Stomach (tissue), 19 donors: ENCODE measurements around the gene GALK1. TPM values are rescaled to one million over a fixed set of nuclear protein-coding genes. Genes with fewer than 3 reads are reported as not detected.
A peak's percentile ranks its signal among the peaks of the same experiment; 100 is the strongest.

Experiments used
- DNase-seq, 2 donors: peaks; one replicate each; pipeline versions ENCODE4 v3.0.0 to v3.0.0-alpha.2; 2013 to 2019
- H3K27ac ChIP-seq, 5 donors: fragments of 200-600 bp in 4 of 5; sonication (generic) in 4 of 5; one replicate each; pipeline ENCODE4 v1.5.1; 2013 to 2019; ENCODE audit warnings: mild to moderate bottlenecking in 1 of 5, moderate library complexity in 1 of 5
- H3K27me3 ChIP-seq, 3 donors: fragments of 200-600 bp; sonication (generic); one replicate each; pipeline ENCODE4 v1.5.1; 2017 to 2019; ENCODE audit warnings: mixed run types in 1 of 3
- H3K36me3 ChIP-seq, 4 donors: fragments of 200-600 bp; sonication (generic); 1 replicate in 3 of 4; 2 replicates in 1 of 4; pipeline ENCODE4 v1.5.1; 2016 to 2019
- H3K4me1 ChIP-seq, 4 donors: fragments of 200-600 bp; sonication (generic); one replicate each; pipeline ENCODE4 v1.5.1; 2016 to 2019
- H3K4me3 ChIP-seq, 4 donors: fragments of 200-600 bp; sonication (generic) in 3 of 4; one replicate each; pipeline ENCODE4 v1.5.1; 2016 to 2019; ENCODE audit warnings: mild to moderate bottlenecking in 1 of 4
- H3K9me3 ChIP-seq, 4 donors: fragments of 200-600 bp; sonication (generic); one replicate each; pipeline ENCODE4 v1.5.1; 2016 to 2019
- EP300 ChIP-seq: sonication (generic); formaldehyde crosslinking; IDR thresholded peaks from one replicate; pipeline ENCODE4 v1.6.1; 2017; ENCODE audit warnings: antibody characterized with exemption
- POLR2A ChIP-seq, 4 donors: fragments of 450-650 bp; IDR thresholded peaks; one replicate each; pipeline ENCODE4 v1.6.1; 2016; ENCODE audit warnings: antibody characterized with exemption in 4 of 4, control low read depth in 2 of 4, mild to moderate bottlenecking in 1 of 4, moderate library complexity in 1 of 4
- POLR2AphosphoS5 ChIP-seq, 3 donors: sonication (generic); formaldehyde crosslinking; IDR thresholded peaks; one replicate each; pipeline ENCODE4 v1.6.1; 2016; ENCODE audit warnings: antibody characterized with exemption in 3 of 3
- WGBS, 5 donors: extraction: QIAGEN DNeasy Blood & Tissue Kit in 3 of 5; methylation state at CpG; one replicate each; pipeline versions ENCODE4 v1.1.5 to v1.1.7; 2013 to 2018; 5-methylcytosine and 5-hydroxymethylcytosine counted together
- intact Hi-C: fragments of 100-400 bp; cut with DNase I; formaldehyde crosslinking; loops from one replicate; pipeline ENCODE4 v1.15.1; 2023; ENCODE audit warnings: low total_unique reads
- long read RNA-seq, 10 donors: transcript quantifications; one replicate each; lab custom pipeline, GENCODE V29; 2026
- polyA plus RNA-seq, 3 donors: library from polyadenylated mRNA; stranded (reverse); fragments of 200-250 nt; gene quantifications; one replicate each; pipeline ENCODE4 v1.2.3, GENCODE V29; 2013
- total RNA-seq, 5 donors: library from RNA; depleted of rRNA; stranded (reverse); fragments of >200 nt; gene quantifications; one replicate each; pipeline versions ENCODE4 v1.1.0 to v1.2.3, GENCODE V29; 2014 to 2016
- TF ChIP-seq, protein P1 (sequence below), 7 experiments: fragments of 450-650 bp in 4 of 7; fragments of 200-600 bp in 3 of 7; sonication (generic) in 3 of 7; IDR thresholded peaks; one replicate each; pipeline ENCODE4 v1.5.1; 2016 to 2019; ENCODE audit warnings: antibody characterized with exemption in 7 of 7, control low read depth in 2 of 7, mild to moderate bottlenecking in 1 of 7
- donor health status: healthy with polysubstance abuse.
- donor health status: Bipolar disorder and iron deficiency.
- donor health status: healthy.

GALK1 gene
- total RNA-seq (10 to 100 TPM in 4 of 5 donors, 1 to 10 TPM in 1; 7.6 to 57.1 (median 27.5) TPM), polyA plus RNA-seq (10 to 100 TPM; 32.7 to 41.0 (median 40.6) TPM)
- long read RNA-seq, donor 1, partial matches to known transcripts: 16 of 21 reads
- long read RNA-seq, donor 1, other reads (novel, unspliced or antisense): 0 of 21 reads
- long read RNA-seq, donor 2, transcript GALK1-205 (8 exons, 1,866 nt): major isoform, 10 of 12 reads
- long read RNA-seq, donor 2, partial matches to known transcripts: 0 of 12 reads
- long read RNA-seq, donor 2, other reads (novel, unspliced or antisense): 0 of 12 reads
- long read RNA-seq, donor 3, partial matches to known transcripts: 0 of 5 reads
- long read RNA-seq, donor 3, other reads (novel, unspliced or antisense): 0 of 5 reads
- long read RNA-seq, donor 4, partial matches to known transcripts: 0 of 1 reads
- long read RNA-seq, donor 4, other reads (novel, unspliced or antisense): 0 of 1 reads
- long read RNA-seq, donor 5, transcript GALK1-205 (8 exons, 1,866 nt): major isoform, 7 of 9 reads
- long read RNA-seq, donor 5, partial matches to known transcripts: 0 of 9 reads
- long read RNA-seq, donor 5, other reads (novel, unspliced or antisense): 0 of 9 reads
- long read RNA-seq, donor 6, transcript GALK1-205 (8 exons, 1,866 nt): major isoform, 15 of 19 reads
- long read RNA-seq, donor 6, partial matches to known transcripts: 0 of 19 reads
- long read RNA-seq, donor 6, other reads (novel, unspliced or antisense): 0 of 19 reads
- long read RNA-seq, donor 7, transcript GALK1-205 (8 exons, 1,866 nt): major isoform, 8 of 10 reads
- long read RNA-seq, donor 7, partial matches to known transcripts: 0 of 10 reads
- long read RNA-seq, donor 7, other reads (novel, unspliced or antisense): 0 of 10 reads
- long read RNA-seq, donor 8, transcript GALK1-205 (8 exons, 1,866 nt): major isoform, 7 of 13 reads
- long read RNA-seq, donor 8, partial matches to known transcripts: 5 of 13 reads
- long read RNA-seq, donor 8, other reads (novel, unspliced or antisense): 0 of 13 reads
- long read RNA-seq, donor 9, partial matches to known transcripts: 0 of 6 reads
- long read RNA-seq, donor 9, other reads (novel, unspliced or antisense): 0 of 6 reads
- long read RNA-seq, donor 10, partial matches to known transcripts: 0 of 4 reads
- long read RNA-seq, donor 10, other reads (novel, unspliced or antisense): 0 of 4 reads

DNA sequence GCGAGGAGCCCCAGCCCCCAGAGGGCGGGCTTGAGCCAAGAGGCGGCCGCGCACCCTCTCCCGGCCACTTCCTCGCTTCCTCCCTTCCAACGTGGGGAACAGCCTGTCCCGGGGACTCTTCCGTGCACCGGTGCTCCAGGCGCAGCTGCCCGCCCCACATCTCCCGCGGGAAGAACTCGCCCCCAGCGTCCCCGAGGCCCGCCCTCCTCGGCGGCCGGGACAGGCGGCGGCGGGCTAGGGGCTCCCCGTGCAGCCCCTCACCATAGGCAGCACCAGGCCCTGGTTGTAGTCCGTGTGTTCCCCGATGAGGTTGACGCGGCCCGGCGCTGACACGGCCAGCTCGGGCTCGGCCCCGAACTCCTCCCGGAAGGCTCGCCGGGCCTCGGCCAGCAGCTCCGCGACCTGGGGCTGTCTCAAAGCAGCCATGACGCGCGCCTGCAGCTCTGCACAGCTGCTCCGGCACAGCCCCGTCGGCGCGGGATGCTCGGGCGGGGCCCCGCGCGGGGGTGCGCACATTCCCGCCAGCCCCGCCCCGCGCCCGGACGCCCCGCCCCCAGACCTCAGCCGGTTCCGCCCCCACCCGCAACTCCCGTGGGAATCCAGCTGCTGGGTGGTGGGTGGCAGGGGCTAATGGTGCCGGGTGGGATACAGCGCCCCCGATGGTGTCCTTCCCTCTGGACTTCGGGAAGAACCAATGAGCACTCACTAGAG is at the start of gene GALK1:
GALK1 (minus strand) TSS at position 482 of the 711 bp plus-strand sequence; CDS start at position 426, 56 bp downstream.
- H3K27ac ChIP-seq: peak within 1 kb of the TSS; percentile 86 to 91 (median 89)
- no peak for TF ChIP-seq EP300
- TF ChIP-seq, protein P1, sequence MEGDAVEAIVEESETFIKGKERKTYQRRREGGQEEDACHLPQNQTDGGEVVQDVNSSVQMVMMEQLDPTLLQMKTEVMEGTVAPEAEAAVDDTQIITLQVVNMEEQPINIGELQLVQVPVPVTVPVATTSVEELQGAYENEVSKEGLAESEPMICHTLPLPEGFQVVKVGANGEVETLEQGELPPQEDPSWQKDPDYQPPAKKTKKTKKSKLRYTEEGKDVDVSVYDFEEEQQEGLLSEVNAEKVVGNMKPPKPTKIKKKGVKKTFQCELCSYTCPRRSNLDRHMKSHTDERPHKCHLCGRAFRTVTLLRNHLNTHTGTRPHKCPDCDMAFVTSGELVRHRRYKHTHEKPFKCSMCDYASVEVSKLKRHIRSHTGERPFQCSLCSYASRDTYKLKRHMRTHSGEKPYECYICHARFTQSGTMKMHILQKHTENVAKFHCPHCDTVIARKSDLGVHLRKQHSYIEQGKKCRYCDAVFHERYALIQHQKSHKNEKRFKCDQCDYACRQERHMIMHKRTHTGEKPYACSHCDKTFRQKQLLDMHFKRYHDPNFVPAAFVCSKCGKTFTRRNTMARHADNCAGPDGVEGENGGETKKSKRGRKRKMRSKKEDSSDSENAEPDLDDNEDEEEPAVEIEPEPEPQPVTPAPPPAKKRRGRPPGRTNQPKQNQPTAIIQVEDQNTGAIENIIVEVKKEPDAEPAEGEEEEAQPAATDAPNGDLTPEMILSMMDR (IDR thresholded peaks at IDR 0.05): peak in 2 of 7 experiments; percentile 63 to 72
- no peak for TF ChIP-seq POLR2A (IDR thresholded peaks at IDR 0.05)
- TF ChIP-seq POLR2AphosphoS5 (IDR thresholded peaks at IDR 0.05): peak in 2 of 3 donors; percentile 15 to 24
- no peaks in the 10 kb centered on the region for H3K9me3 ChIP-seq
- intact Hi-C loops: no loop called here
- WGBS, 5 donors: 0% methylated on average over 4 to 71 of the region's 71 CpGs
- peaks cover 0 to 16% (median 12%) of the 10 kb centered on the region in 4 donors for H3K36me3 ChIP-seq
- no peaks in the 10 kb centered on the region for H3K27me3 ChIP-seq
- H3K4me1 ChIP-seq: peaks cover 19 to 39% (median 28%) of the 10 kb centered on the region in 4 donors
- peak within 1 kb of the TSS; percentile 55 to 82 (median 70) for H3K4me3 ChIP-seq
- DNase-seq: peak; percentile 79 to 92

DNA sequence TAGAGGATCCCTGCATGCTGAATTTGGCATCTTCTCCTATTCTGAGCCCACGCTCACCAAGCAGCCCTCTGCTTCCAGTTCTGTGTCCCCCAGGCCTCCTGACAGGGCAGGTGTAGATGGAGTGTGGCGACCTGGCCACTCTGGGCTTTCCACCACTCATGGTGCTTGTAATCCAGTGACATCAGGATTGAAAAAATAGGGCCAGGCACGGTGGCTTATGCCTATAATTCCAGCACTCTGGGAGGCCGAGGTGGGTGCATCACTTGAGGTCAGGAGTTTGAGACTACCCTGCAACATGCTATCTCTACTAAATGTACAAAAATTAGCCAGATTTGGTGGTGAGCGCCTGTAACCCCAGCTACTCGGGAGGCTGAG is 49.0 kb upstream of the GALK1 start:
- Histone ChIP-seq H3K36me3 (peaks cover 68 to 99% (median 96%) of the 10 kb centered on the region in 4 donors), H3K27ac (no peak overlapping the region), H3K9me3 (no peaks in the 10 kb centered on the region), H3K4me1 (peaks cover 13 to 17% (median 14%) of the 10 kb centered on the region in 4 donors), H3K4me3 (no peak overlapping the region), H3K27me3 (no peaks in the 10 kb centered on the region)
- WGBS, 5 donors: 86 to 97% (median 90%) methylated on average over 5 to 6 of the region's 6 CpGs
- TF ChIP-seq EP300 (no peak), POLR2A (IDR thresholded peaks at IDR 0.05) (no peak), POLR2AphosphoS5 (IDR thresholded peaks at IDR 0.05) (no peak)
- TF ChIP-seq, protein P1 (IDR thresholded peaks at IDR 0.05): no peak
- intact Hi-C loops: no loop called here
- no peak for DNase-seq

DNA sequence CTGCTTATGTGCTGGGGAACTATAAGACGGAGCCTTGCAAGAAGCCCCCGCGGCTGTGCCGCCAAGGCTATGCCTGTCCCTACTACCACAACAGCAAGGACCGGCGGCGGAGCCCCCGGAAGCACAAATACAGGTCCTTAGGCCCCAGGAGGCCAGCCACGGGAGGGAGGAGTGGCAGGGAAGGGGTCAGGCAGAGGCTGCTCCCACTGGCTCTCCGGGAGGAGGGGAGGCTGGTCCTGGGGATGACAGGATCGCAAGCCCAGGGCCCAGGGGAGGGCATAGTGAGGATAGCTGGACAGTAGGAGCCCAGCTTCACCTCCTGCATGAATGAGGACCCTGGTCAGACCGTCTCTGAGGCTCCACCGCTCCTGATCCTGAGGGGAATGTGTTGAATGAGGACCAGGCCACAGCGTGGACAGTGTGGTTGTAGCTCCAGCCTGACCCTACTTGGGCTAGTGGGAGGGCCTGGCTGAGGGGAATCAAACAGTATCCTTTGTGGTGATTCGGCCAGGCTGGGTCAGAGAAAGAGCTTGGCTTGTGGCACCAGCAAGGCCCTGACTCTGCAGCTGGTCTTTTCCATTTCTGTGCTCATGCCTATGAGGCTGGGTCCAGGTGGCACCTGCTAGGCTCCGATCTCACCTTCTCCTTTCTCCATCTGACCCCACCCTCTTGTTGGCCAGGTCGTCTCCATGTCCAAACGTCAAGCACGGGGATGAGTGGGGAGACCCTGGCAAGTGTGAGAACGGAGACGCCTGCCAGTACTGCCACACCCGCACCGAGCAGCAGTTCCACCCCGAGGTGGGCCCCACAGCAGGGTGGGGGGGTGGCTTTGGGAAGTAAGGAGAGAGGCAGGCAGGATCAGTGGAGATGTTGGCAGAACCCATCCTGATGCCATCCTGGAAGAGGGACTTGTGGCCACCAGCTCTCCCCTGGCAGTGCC is 48.4 kb upstream of the GALK1 start:
- 82 to 87% (median 86%) methylated on average over 19 to 24 of the region's 24 CpGs for whole genome bisulfite sequencing, 5 donors
- TF ChIP-seq, protein P1 (IDR thresholded peaks at IDR 0.05): no peak
- TF ChIP-seq POLR2AphosphoS5 (IDR thresholded peaks at IDR 0.05) (no peak), POLR2A (IDR thresholded peaks at IDR 0.05) (no peak), EP300 (no peak)
- Histone ChIP-seq H3K4me1 (peaks cover 18 to 23% (median 20%) of the 10 kb centered on the region in 4 donors), H3K27ac (no peak overlapping the region), H3K9me3 (no peaks in the 10 kb centered on the region), H3K4me3 (no peak overlapping the region), H3K36me3 (peaks cover 61 to 92% (median 89%) of the 10 kb centered on the region in 4 donors), H3K27me3 (no peaks in the 10 kb centered on the region)
- intact Hi-C loops: no loop called here
- DNase-seq: no peak
